Activated effector memory CD4-positive, alpha-beta T cell treated with Interleukin-2 at 50 U/mL for 16 hours (primary cell): ENCODE results near the gene MLF1.

ENCODE experiments used
- DNase-seq: peaks from one replicate; pipeline ENCODE4 v3.0.0-alpha.2; 2020

Gene MLF1

DNA sequence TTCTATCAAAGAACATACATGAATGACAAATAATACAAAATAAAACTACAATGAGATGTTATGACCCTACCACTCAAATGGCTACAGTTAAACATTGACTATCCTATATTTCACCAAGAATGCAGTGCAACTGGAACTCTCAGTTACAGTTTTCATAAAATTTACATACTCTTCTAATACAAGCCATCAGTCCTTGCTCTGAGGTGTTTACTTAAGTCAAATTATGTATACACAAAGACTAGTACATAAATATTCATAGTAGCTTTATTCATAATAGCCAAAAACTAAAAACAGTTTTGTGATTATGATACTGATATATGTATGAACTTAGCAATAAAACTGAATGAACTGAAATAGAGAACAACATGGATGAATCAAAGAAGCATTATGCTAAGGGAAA, 19.2 kb downstream of the MLF1 start:
- DNase-seq: no peak

DNA sequence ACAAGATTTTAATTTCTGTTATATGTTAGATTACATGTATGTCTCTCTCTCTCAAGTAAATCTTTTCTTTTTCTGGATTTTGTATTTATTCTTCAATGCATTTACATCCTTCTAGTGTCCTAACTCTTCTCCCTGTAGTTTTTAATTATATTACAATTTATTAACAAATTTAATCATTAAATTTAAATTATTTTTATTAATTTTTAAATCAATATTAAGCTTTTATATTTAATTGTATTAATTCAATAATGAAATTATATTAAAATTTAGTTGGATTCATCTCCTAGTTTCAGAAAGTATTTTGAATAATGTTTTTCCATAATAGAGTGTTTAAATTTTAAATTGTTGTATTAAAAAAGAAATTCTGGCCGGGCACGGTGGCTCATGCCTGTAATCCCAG, 29.8 kb downstream of the MLF1 start:
- DNase-seq: no peak

DNA sequence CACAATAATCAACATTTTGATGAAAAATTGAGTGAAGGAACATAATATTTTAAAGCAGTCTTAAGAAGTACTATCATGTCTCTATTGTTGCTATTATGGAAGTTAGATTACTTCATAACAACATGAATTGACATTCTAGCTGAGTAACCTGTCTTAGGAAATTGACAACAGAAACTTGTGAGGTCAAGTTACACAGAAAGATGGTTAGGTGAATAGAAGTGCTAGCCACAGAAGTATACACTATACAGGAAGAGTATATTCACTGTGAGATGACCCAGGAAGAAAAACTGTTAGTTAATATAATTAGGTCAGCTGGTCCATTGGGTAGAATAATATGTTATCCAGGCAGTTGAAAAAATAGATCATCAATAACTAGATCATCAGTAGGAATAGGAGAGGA, 31.2 kb downstream of the MLF1 start:
- no peak for DNase-seq

DNA sequence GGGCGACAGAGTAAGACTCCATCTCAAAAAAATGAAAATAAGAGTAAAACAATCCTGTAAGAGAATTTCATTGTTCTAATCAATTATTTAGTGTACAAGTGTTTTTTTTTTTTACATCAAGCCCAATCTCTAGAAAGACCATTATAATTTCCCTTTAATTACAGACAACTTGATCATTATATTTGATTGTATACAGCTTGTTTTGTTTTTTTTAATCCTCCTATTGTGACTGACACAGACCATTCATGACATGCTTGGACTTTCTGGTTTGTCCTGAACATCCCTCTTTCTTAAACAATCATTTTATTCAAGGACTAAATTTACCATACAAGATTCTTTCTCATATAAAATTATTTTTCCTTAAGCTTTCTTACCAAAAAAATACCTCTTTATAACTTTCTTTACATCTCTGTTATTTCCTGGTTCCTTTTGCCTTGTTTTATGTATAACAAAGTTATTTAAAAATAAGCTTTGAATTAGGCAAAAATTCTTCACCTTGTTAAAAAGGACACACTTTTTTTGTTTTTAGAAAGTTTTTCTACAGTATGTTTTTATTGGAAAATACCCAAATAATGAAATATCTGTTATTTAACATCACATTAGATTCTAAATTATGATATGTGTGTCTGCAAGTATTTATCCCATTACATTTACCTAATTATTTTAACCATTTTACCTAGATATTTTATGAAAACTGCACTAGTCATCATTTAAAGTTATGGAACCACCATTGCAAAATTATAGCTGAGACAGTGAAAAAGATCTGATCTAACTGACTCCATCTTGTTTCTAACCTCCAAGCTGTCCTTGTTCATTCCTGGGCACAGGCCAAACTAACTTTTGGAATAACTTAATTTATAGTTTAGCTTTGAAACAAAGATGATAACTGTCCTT, 47.2 kb downstream of the MLF1 start:
- DNase-seq: no peak

DNA sequence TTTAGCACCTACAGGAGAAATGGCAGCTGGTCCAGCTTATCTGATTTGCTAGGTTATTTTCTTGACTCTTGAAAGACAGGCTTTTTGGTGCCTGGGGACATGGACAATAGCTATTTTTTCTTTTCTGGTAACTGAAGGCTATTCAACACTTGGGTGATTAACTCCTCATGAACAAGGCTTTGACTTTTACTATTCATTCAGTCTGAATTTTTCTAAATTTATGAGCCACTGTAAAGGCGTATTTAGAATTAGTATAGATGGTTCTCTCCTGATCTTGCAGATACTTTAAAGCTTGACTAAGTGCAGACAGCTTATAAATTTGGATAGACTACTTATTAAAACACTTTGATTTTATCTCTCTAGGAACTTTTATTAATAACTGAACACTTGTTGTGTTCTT, 54.9 kb downstream of the MLF1 start:
- DNase-seq: no peak

DNA sequence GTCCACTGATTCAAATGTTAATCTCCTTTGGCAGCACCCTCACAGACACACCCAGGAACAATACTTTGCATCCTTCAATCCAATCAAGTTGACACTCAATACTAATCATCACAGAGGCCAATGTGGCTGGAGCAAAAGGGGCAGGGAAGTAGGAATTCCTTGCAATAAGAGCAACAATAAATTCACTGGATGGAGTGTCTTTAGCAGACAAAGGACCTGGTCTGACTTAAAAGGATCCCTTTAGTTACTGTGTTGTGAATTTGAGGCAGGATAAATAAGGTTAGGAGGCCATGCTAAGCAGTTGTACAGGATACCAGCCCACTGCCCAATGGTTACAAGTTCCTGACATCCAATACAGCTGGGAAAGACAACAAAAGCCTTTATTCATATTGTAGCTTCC, 61.0 kb downstream of the MLF1 start:
- no peak for DNase-seq

DNA sequence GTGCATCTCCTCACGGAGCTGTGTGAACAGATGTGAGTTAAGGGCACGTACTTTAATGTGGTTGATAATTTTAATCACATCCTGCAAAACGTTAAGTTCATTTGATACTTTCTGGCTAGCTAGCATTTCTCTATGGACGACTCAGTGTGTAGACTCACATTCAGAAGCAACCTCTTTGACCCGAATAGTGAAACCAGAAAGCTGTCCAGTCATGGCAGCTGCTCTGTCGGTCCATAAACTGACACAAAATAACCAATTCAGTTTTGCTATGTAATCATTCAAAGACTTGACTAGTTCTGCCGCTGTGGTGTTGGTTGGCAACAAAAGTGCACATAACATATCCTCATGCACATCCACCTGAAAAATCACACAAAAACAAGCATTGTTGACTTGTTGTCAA, 69.7 kb downstream of the MLF1 start:
- DNase-seq: no peak

DNA sequence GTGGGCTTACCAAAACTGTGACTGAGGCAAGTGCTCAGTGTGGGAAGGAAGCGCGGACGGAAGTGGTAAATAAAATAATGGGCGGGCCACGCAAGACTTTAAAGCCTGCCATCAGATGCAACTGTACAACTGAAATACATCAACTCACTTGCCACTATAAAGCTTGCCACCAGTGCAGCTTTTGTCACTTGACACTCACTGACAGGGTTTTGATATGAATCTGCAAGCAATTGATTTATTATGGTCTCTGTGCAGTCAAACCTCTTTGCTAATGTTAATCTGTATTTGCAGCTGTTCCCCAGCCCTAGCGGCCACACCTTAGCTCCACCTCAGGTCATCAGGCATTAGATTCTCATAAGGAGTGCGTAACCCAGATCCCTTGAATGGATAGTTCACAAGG, 71.0 kb downstream of the MLF1 start:
- no peak for DNase-seq

DNA sequence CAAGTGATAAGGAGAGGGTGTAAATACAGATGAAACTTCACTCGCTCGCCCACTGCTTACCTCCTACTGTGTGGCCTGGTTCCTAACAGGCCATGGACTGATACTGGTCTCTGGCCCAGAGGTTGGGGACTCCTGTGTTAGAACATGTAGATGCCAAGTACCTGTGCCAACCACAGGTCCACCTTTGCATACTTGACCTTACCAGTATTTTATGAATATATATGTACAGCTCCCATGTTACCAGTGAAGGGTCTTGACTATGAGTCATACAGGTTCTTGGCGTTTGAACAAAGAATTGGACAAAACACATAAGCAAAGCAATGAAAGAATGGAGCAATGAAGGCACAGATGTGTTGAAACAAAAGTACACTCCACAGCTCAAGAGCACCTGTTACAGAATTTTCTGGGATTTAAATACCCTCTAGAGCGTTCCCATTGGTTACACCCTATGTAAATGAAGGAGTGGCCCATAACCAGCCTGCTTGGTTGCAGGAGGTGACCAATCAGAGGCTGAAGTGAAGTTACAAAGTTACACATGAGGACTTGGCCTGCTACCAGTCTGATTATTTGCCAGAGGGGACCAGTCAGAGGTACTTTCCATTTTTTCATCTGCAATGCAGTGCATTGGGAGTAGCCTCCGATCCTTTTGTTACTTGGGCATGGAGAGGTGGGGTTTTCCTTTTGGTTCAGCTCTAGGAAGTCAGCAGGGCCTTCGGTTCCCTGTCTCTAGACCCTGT, 71.6 kb downstream of the MLF1 start:
- no peak for DNase-seq

DNA sequence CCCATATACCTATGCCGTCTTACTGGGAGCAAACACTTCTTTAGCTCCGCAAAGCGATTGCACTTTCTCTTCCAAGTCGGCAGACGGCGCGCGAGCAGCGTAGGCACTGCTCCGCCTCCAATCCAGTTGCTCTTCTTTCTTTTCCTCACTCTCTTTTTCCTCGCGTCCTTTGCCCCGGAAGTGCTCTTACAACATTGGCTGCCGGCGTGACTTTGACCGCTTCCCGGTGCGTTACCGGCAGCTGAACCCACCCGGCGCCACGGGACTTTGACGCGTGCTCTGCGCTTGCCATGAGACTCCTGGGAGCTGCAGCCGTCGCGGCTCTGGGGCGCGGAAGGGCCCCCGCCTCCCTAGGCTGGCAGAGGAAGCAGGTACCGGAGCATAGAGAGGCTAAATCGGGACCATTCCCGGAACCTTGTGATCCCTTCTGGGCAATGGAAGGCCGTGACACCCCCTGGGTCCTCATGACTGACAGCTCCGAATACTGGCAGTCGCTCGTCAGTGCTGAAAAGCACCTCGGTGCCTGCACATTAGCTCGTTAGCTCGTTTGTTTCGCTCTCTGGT, 73.4 kb downstream of the MLF1 start, which contains the start of gene GFM1:
Gene GFM1 (plus strand): TSS at position 183 of the 564 bp plus-strand sequence. CDS start 108 bp downstream, at position 291.
- DNase-seq: peak; percentile 81

DNA sequence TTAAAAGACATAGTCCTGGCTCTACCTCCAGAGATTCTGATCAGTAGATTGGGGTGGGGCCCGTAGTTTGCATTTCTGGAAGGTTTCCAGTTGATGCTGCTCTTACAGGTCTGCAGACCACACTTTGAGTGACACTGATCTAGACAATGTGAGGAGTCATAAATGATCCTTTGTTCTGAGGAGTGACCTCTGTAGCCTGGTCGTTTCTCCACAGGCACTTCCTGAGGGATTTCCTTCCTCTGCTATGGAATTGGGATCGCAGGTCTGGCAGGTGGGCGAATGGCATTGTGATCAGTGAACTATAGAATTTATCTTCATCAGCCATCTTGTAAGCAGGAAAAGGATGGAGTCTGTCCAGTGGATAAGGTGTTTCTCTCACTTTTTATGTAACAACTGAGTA, 78.8 kb downstream of the MLF1 start:
- DNase-seq: no peak

DNA sequence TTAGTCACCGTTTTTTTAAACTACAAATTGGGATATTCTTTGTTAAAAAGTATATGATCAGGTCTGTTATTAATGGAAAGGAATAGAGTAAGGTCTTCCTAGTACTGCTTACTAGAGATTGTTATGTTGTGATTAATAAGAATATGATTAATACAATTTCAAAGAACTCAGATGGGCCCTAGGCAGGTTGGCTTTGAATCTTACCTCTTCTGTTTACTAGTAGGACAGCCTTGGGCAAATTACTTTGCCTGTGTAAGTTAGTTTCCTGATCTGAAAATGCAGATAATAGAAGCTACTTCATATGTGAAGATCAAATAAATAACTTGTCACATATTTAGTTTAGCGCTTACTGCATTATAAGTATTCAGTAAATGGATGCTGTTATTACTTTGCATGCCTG, 80.2 kb downstream of the MLF1 start:
- DNase-seq: no peak

DNA sequence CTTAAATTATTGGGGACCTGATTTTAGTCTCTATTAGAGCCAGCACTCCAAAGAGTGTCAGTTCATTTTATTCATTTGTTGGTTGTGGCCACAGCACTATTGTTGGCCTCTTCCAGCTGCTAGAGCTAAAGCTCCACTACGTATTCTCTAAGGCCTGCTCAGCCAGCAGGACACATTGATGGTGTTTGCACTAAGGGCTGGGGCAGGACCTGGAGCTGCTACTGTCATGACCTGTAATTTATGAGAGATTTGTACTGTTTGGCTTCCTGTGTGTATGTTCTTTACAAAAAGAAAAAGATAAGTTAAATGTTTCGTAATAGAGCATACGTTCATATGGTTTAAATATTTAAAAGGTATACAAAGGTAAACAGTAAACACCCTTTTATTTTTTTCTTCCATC, 81.5 kb downstream of the MLF1 start:
- DNase-seq: no peak
